Neuronal stem cell (in vitro differentiated cells): Measurements from ENCODE around the gene ALDH7A1.

Source experiments
- DNase-seq: peaks from one replicate; pipeline ENCODE4 v3.0.0-alpha.2; 2013; ENCODE audit warnings: low spot score
- H2AFZ ChIP-seq: one replicate; pipeline ENCODE4 v1.6.1; 2013; ENCODE audit warnings: mild to moderate bottlenecking, low read length, inconsistent platforms
- H2AK5ac ChIP-seq: 2 replicates; pipeline ENCODE4 v1.6.1; 2013; ENCODE audit warnings: low read depth, mild to moderate bottlenecking, inconsistent platforms, low read length, moderate library complexity, mixed read lengths
- H2BK120ac ChIP-seq: 2 replicates; pipeline ENCODE4 v1.6.1; 2013; ENCODE audit warnings: low read depth, mild to moderate bottlenecking, inconsistent platforms, low read length, moderate library complexity, mixed read lengths
- H2BK12ac ChIP-seq: one replicate; pipeline ENCODE4 v1.6.1; 2013; ENCODE audit warnings: low read length, inconsistent platforms
- H2BK15ac ChIP-seq: 2 replicates; pipeline ENCODE4 v1.6.1; 2013; ENCODE audit warnings: mild to moderate bottlenecking, low read length, inconsistent platforms, mixed read lengths
- H2BK5ac ChIP-seq: one replicate; pipeline ENCODE4 v1.6.1; 2013; ENCODE audit warnings: inconsistent platforms, mild to moderate bottlenecking, low read length, moderate library complexity
- H3K14ac ChIP-seq: one replicate; pipeline ENCODE4 v1.6.1; 2013; ENCODE audit warnings: low read length, inconsistent platforms
- H3K18ac ChIP-seq: 2 replicates; pipeline ENCODE4 v1.6.1; 2013; ENCODE audit warnings: low read length, inconsistent platforms
- H3K23ac ChIP-seq: 2 replicates; pipeline ENCODE4 v1.6.1; 2013; ENCODE audit warnings: low read depth, mild to moderate bottlenecking, mixed read lengths, low read length, inconsistent platforms; ENCODE audit not compliant: poor library complexity
- H3K27ac ChIP-seq: replicated peaks from 3 replicates; pipeline ENCODE4 v1.5.1; 2013; ENCODE audit warnings: low read length, inconsistent platforms
- H3K27me3 ChIP-seq, 3 experiments: 2 replicates each; pipeline ENCODE4 v1.6.1; 2013; ENCODE audit warnings: low read length in 3 of 3, mild to moderate bottlenecking in 2 of 3, inconsistent platforms in 1 of 3, low read depth in 1 of 3, mixed read lengths in 1 of 3, moderate library complexity in 1 of 3; ENCODE audit not compliant: control insufficient read depth in 3 of 3, insufficient read depth in 3 of 3
- H3K36me3 ChIP-seq, 2 donors: replicated peaks in 1 of 2; 2 replicates each; pipeline ENCODE4 v1.6.1; 2013; ENCODE audit warnings: low read length in 2 of 2; ENCODE audit not compliant: control insufficient read depth in 2 of 2, insufficient read depth in 2 of 2
- H3K4ac ChIP-seq: 2 replicates; pipeline ENCODE4 v1.6.1; 2013; ENCODE audit warnings: inconsistent platforms, mild to moderate bottlenecking, low read length, moderate library complexity
- H3K4me1 ChIP-seq, 2 donors: 1 replicate in 1 of 2; 2 replicates in 1 of 2; pipeline ENCODE4 v1.6.1; 2013; ENCODE audit warnings: low read length in 2 of 2, low read depth in 1 of 2; ENCODE audit not compliant: control insufficient read depth in 2 of 2, insufficient read depth in 1 of 2
- H3K4me2 ChIP-seq: one replicate; pipeline ENCODE4 v1.6.1; 2013; ENCODE audit warnings: mild to moderate bottlenecking, low read length, inconsistent platforms; ENCODE audit not compliant: insufficient read depth, poor library complexity, severe bottlenecking
- H3K4me3 ChIP-seq, 2 donors: 2 replicates each; pipeline ENCODE4 v1.5.1; 2013; ENCODE audit warnings: low read length in 2 of 2, mild to moderate bottlenecking in 2 of 2, inconsistent platforms in 1 of 2, moderate library complexity in 1 of 2
- H3K79me1 ChIP-seq: one replicate; pipeline ENCODE4 v1.6.1; 2013; ENCODE audit warnings: low read depth, mild to moderate bottlenecking, inconsistent platforms, low read length, moderate library complexity
- H3K9ac ChIP-seq: one replicate; pipeline ENCODE4 v1.6.1; 2013; ENCODE audit warnings: mild to moderate bottlenecking, low read depth, low read length, inconsistent platforms; ENCODE audit not compliant: poor library complexity
- H3K9me3 ChIP-seq, 2 donors: replicated peaks in 1 of 2; 2 replicates each; pipeline versions ENCODE3 to v1.6.1; 2013; ENCODE audit warnings: low read length in 2 of 2, mild to moderate bottlenecking in 2 of 2, inconsistent platforms in 1 of 2, low read depth in 1 of 2, mixed read lengths in 1 of 2, moderate library complexity in 1 of 2; ENCODE audit not compliant: control insufficient read depth in 2 of 2, insufficient read depth in 1 of 2
- H4K8ac ChIP-seq: one replicate; pipeline ENCODE4 v1.6.1; 2013; ENCODE audit warnings: low read depth, mild to moderate bottlenecking, inconsistent platforms, low read length, moderate library complexity
- H4K91ac ChIP-seq: one replicate; pipeline ENCODE4 v1.6.1; 2013; ENCODE audit warnings: low read length, low read depth, mild to moderate bottlenecking, inconsistent platforms; ENCODE audit not compliant: poor library complexity
- WGBS, 2 donors: extraction: QIAGEN DNeasy Blood & Tissue Kit; methylation state at CpG; one replicate each; pipeline ENCODE4 v1.1.7; 2013; ENCODE audit warnings: missing lambda C conversion rate in 2 of 2, mixed read lengths in 1 of 2; ENCODE audit not compliant: insufficient read length in 2 of 2, insufficient replicate concordance in 1 of 2; ENCODE audit errors: extremely low coverage in 2 of 2; 5-methylcytosine and 5-hydroxymethylcytosine counted together

ALDH7A1 gene

GRCh38 chr5:126509339-126509738, 85.7 kb downstream of the ALDH7A1 start:
- Histone ChIP-seq H3K4ac (no peak overlapping the region), H2BK15ac (no peak overlapping the region), H3K27me3 (no peaks in the 10 kb centered on the region), H3K14ac (no peak overlapping the region), H4K91ac (no peak overlapping the region), H3K4me1 (peaks cover 0 to 27% of the 10 kb centered on the region in 2 donors), H2AFZ (no peak overlapping the region), H2BK120ac (no peak overlapping the region), H3K27ac (no peak overlapping the region), H3K18ac (no peak overlapping the region), H4K8ac (no peak overlapping the region), H3K79me1 (no peaks in the 10 kb centered on the region), H2BK5ac (no peak overlapping the region), H2BK12ac (no peak overlapping the region), H3K4me3 (no peak overlapping the region), H3K4me2 (no peak overlapping the region), H2AK5ac (no peak overlapping the region), H3K9ac (no peak overlapping the region), H3K36me3 (no peaks in the 10 kb centered on the region), H3K9me3 (peaks cover 2 to 4% of the 10 kb centered on the region in 2 donors), H3K23ac (no peak overlapping the region)
- DNase-seq = no peak
- WGBS, 2 donors = no CpG with 5 or more reads among the region's 5 CpGs

DNA sequence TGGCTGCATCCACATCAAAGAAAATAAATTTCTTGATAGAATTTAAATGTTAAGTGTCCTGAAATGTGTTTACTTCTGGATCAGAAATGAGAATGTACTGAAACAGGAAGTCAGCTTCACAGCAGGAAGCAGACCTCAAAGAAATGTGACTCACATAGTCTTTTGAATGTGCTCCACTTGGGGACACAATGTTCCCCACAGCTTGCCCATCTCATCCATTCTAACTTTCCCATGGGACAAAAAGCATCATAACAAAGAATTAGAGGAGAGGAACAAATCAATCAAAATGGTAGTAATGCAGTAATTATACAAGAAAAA, 86.1 kb downstream of the ALDH7A1 start:
- H2BK12ac ChIP-seq = no peak overlapping the region
- peak overlapping the region; percentile 35 for H2AFZ ChIP-seq

DNA sequence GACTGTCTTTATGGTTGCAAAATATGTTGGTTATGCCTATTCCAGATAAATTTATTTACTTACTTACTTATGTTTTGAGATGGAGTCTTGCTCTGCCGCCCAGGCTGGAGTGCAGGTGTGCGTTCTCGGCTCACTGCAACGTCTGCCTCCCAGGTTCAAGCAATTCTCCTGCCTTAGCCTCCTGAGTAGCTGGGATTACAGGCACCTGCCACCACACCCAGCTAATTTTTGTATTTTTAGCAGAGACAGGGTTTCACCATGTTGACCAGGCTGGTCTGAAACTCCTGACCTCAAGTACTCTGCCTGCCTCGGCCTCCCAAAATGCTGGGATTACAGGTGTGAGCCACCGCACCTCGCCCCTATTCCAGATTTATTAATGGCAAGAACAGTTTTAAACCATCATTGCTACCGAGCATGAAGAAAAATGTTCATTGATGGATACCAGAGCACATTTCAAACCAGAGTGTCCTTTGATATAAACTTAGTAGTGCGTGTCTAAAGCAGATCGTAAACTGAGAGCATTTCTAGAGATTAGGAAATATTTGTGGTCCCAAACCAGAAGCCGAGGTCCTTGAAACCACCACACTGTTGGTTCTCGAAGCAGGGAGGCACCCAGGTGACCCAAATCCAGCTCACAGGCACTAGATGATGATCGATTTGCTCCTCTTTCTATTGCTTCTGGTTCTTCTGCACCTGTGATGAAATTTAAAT, 86.6 kb downstream of the ALDH7A1 start:
- no peak overlapping the region for H2BK120ac ChIP-seq
- H3K4me3 ChIP-seq = no peak overlapping the region
- H2BK15ac ChIP-seq = no peak overlapping the region
- H3K18ac ChIP-seq = no peak overlapping the region
- no peaks in the 10 kb centered on the region for H3K36me3 ChIP-seq
- H3K4me1 ChIP-seq = peaks cover 0 to 29% of the 10 kb centered on the region in 2 donors
- H2BK5ac ChIP-seq = no peak overlapping the region
- no peak for DNase-seq
- no peak overlapping the region for H4K8ac ChIP-seq
- H3K9ac ChIP-seq = no peak overlapping the region
- no peak overlapping the region for H3K4ac ChIP-seq
- no peak overlapping the region for H2BK12ac ChIP-seq
- no peak overlapping the region for H4K91ac ChIP-seq
- no peak overlapping the region for H2AK5ac ChIP-seq
- H3K27me3 ChIP-seq = no peaks in the 10 kb centered on the region
- no peak overlapping the region for H3K14ac ChIP-seq
- no peak overlapping the region for H3K23ac ChIP-seq
- H3K4me2 ChIP-seq = no peak overlapping the region
- H3K9me3 ChIP-seq = peaks cover 2 to 4% of the 10 kb centered on the region in 2 donors
- no peaks in the 10 kb centered on the region for H3K79me1 ChIP-seq
- no CpG with 5 or more reads among the region's 13 CpGs for WGBS, 2 donors
- H2AFZ ChIP-seq = peak overlapping the region; percentile 35
- H3K27ac ChIP-seq = no peak overlapping the region

More for the DNA sequence above, 86.1 kb downstream of the ALDH7A1 start:
- Histone ChIP-seq H3K9ac (no peak overlapping the region), H3K4me2 (no peak overlapping the region), H3K9me3 (peaks cover 2 to 4% of the 10 kb centered on the region in 2 donors), H3K23ac (no peak overlapping the region), H2BK120ac (no peak overlapping the region), H3K4ac (no peak overlapping the region), H3K27me3 (no peaks in the 10 kb centered on the region), H3K36me3 (no peaks in the 10 kb centered on the region), H3K27ac (no peak overlapping the region), H4K91ac (no peak overlapping the region), H2BK5ac (no peak overlapping the region), H3K18ac (no peak overlapping the region), H3K79me1 (no peaks in the 10 kb centered on the region), H3K4me3 (no peak overlapping the region), H3K4me1 (peaks cover 0 to 29% of the 10 kb centered on the region in 2 donors), H2BK15ac (no peak overlapping the region), H4K8ac (no peak overlapping the region), H3K14ac (no peak overlapping the region), H2AK5ac (no peak overlapping the region)
- no peak for DNase-seq

GRCh38 chr5:126506079-126506478, 88.9 kb downstream of the ALDH7A1 start:
- H2BK120ac ChIP-seq = no peak overlapping the region
- no peak for DNase-seq
- no peak overlapping the region for H3K4me3 ChIP-seq
- H2BK12ac ChIP-seq = no peak overlapping the region
- no peaks in the 10 kb centered on the region for H3K27me3 ChIP-seq
- no peak overlapping the region for H2AK5ac ChIP-seq
- peaks cover 0 to 4% of the 10 kb centered on the region in 2 donors for H3K9me3 ChIP-seq
- no peak overlapping the region for H3K18ac ChIP-seq
- no peak overlapping the region for H3K27ac ChIP-seq
- no peak overlapping the region for H3K9ac ChIP-seq
- peaks cover 0 to 20% of the 10 kb centered on the region in 2 donors for H3K4me1 ChIP-seq
- no peak overlapping the region for H3K4ac ChIP-seq
- no peak overlapping the region for H2BK15ac ChIP-seq
- no peak overlapping the region for H2AFZ ChIP-seq
- H3K14ac ChIP-seq = no peak overlapping the region
- H3K79me1 ChIP-seq = no peaks in the 10 kb centered on the region
- H4K91ac ChIP-seq = no peak overlapping the region
- WGBS, 2 donors = no CpG with 5 or more reads among the region's 4 CpGs
- H4K8ac ChIP-seq = no peak overlapping the region
- no peak overlapping the region for H2BK5ac ChIP-seq
- no peaks in the 10 kb centered on the region for H3K36me3 ChIP-seq
- H3K23ac ChIP-seq = no peak overlapping the region
- no peak overlapping the region for H3K4me2 ChIP-seq
